ENCODE results near the gene RABEPK.
"Not testable (repeated sequence)": the region's sequence is repeated elsewhere in the genome, so short reads cannot be mapped to it uniquely, and the experiment has no call there.

The RABEPK gene

GRCh38 chr9:125255781-125256391 is 55.5 kb downstream of the RABEPK start:
- H3K9me3 Mint-ChIP-seq: no peaks in the 10 kb centered on the region

DNA sequence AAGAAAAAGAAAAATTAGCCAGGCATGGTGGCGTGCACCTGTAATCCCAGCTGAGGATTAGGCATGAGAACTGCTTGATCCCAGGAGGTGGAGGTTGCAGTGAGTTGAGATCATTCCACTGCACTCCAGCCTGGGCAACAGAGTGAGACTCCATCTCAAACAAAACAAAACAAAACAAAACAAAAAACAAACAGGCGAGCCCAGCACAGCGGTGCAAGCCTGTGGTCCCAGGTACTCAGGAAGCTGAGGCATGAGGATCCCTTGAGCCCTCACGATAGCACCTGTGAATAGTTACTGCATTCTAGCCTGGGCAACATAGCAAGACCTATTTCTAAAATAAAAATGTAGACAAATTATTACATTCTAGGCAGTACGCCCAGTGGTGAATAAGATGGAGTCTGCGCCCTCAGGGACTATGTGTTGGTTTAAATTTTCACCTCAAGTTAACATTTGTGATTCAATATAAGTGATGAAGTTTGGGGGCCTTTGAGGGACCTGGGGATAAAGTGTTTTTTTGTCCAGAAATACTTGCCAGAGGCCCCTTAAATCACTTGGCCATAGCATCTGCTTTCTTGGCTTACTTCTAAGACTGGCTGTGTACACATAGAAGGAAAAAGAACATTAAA is 57.9 kb downstream of the RABEPK start:
- H3K9me3 Mint-ChIP-seq: no peaks in the 10 kb centered on the region
- no peak for DNase-seq
- H3K4me1 Mint-ChIP-seq (ENCODE audit: low read depth): peaks cover 19% of the 10 kb centered on the region
- H3K27ac Mint-ChIP-seq: no peak overlapping the region
- no peak overlapping the region for H3K4me3 Mint-ChIP-seq
- H3K27me3 Mint-ChIP-seq: no peaks in the 10 kb centered on the region
- peaks cover 13% of the 10 kb centered on the region for H3K36me3 Mint-ChIP-seq (ENCODE audit: low read depth)

More at GRCh38 chr9:125255781-125256391, 55.5 kb downstream of the RABEPK start:
- Mint-ChIP-seq H3K4me1 (ENCODE audit: low read depth) (peaks cover 5% of the 10 kb centered on the region), H3K27ac (no peak overlapping the region), H3K4me3 (no peak overlapping the region), H3K27me3 (no peaks in the 10 kb centered on the region), H3K36me3 (ENCODE audit: low read depth) (no peaks in the 10 kb centered on the region)
- DNase-seq: no peak

DNA sequence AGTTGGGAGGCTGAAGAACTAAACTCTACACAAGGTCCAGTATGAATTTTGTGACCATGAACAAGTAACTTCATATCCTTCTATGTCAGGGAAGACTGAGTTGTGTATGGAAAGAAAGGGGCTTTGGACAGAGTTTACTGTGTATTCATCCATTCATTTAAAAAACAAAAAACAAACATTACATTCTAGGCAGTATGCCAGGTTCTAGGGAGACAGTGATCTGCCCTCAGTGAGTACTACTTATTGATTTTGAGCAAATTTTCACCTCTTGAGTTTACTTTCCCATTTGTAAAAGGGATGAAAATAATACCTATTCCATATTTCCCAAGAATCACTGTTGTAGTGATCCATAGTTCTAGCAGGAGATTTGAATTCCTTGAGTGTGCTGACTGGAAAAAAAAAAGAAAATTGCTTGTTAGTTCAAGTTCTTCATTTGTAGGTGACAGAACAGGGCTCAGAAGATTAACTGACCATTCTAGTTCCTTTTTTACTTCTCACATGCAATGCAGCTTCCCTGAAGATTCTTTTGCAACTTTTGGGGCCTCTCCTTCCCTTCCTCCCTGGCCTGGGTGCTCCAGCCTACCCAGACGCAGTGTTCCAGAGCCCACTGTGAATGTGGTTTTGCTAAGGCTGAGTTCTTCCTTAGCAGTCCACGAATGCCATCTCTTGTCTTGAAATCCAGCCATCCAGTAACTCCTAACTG is 58.6 kb downstream of the RABEPK start:
- no peaks in the 10 kb centered on the region for H3K9me3 Mint-ChIP-seq
- peaks cover 26% of the 10 kb centered on the region for H3K4me1 Mint-ChIP-seq (ENCODE audit: low read depth)
- H3K27ac Mint-ChIP-seq: no peak overlapping the region
- DNase-seq: no peak
- H3K36me3 Mint-ChIP-seq (ENCODE audit: low read depth): peaks cover 19% of the 10 kb centered on the region
- no peak overlapping the region for H3K4me3 Mint-ChIP-seq
- H3K27me3 Mint-ChIP-seq: no peaks in the 10 kb centered on the region

DNA sequence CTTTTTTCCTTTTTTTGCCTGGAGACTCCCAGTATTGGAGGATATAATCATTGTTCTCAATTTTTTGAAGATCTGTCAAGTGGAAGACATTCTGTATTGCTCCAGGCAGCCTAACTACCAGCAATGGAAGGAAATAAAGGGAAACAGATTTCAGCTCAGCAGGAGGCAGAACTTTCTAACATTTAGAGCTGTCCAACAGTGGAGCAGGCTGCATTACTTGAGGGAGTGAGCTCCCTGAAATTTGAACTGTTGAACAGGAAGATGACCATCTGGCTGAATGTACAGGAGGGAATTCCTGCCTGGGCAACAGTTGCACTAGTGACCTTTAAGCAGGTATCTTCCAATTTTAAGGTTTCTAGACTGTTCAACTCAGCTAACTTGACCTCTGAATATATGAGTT is 60.2 kb downstream of the RABEPK start:
- Mint-ChIP-seq H3K27me3 (no peaks in the 10 kb centered on the region), H3K4me1 (ENCODE audit: low read depth) (peaks cover 40% of the 10 kb centered on the region), H3K4me3 (peak overlapping the region; percentile 98), H3K9me3 (no peaks in the 10 kb centered on the region), H3K27ac (peak overlapping the region; percentile 96), H3K36me3 (ENCODE audit: low read depth) (peaks cover 31% of the 10 kb centered on the region)
- DNase-seq: no peak

- H3K4me3 Mint-ChIP-seq: peak within 1 kb of the TSS; percentile 98
- no peaks in the 10 kb centered on the region for H3K9me3 Mint-ChIP-seq
- H3K27me3 Mint-ChIP-seq: no peaks in the 10 kb centered on the region
- H3K4me1 Mint-ChIP-seq (ENCODE audit: low read depth): peaks cover 42% of the 10 kb centered on the region
- peak; percentile 94 for DNase-seq
- H3K27ac Mint-ChIP-seq: peak within 1 kb of the TSS; percentile 96
- peaks cover 38% of the 10 kb centered on the region for H3K36me3 Mint-ChIP-seq (ENCODE audit: low read depth)
Measured at GRCh38 chr9:125261501-125262293, 61.4 kb downstream of the RABEPK start, which contains the start of gene GAPVD1. Gene GAPVD1 (plus strand): TSS chr9:125261826. CDS start chr9:125298922, 37,096 bp downstream.

GRCh38 chr9:125262294-125262991 is 62.1 kb downstream of the RABEPK start:
- Mint-ChIP-seq H3K4me3 (peak overlapping the region; percentile 98), H3K9me3 (no peaks in the 10 kb centered on the region), H3K4me1 (ENCODE audit: low read depth) (peaks cover 45% of the 10 kb centered on the region), H3K27me3 (no peaks in the 10 kb centered on the region), H3K27ac (peak overlapping the region; percentile 95), H3K36me3 (ENCODE audit: low read depth) (peaks cover 44% of the 10 kb centered on the region)
- no peak for DNase-seq

- peak overlapping the region; percentile 71 for H3K27ac Mint-ChIP-seq
- H3K9me3 Mint-ChIP-seq, H3K27me3 Mint-ChIP-seq, DNase-seq: not testable (repeated sequence)
- peaks cover 55% of the 10 kb centered on the region for H3K36me3 Mint-ChIP-seq (ENCODE audit: low read depth)
- peak overlapping the region; percentile 98 for H3K4me3 Mint-ChIP-seq
- H3K4me1 Mint-ChIP-seq (ENCODE audit: low read depth): peaks cover 55% of the 10 kb centered on the region
Measured at GRCh38 chr9:125264068-125264467, 63.7 kb downstream of the RABEPK start.

GRCh38 chr9:125268394-125269013 is 68.2 kb downstream of the RABEPK start:
- Mint-ChIP-seq H3K9me3 (no peaks in the 10 kb centered on the region), H3K27ac (peak overlapping the region; percentile 68), H3K27me3 (no peaks in the 10 kb centered on the region), H3K4me1 (ENCODE audit: low read depth) (peaks cover 52% of the 10 kb centered on the region), H3K36me3 (ENCODE audit: low read depth) (peaks cover 74% of the 10 kb centered on the region), H3K4me3 (no peak overlapping the region)
- no peak for DNase-seq

DNA sequence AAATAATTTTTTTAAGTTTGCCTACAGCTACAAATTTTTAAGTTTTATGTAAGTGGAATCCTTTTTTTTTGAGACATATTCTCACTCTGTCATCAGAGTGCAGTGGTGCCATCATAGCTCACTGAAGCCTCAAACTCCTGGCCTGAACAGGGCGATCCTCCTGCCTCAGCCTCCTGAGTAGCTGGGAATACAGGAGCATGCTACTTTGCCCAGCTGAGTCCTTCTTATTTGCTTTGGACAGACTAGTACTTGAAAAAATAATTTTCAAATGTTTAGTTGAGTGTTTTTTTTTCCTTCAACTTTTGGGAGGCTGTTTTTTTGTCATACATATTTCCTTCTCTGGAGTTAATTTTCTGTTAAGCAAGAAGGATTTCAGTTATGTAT is 68.7 kb downstream of the RABEPK start:
- DNase-seq: no peak
- H3K27me3 Mint-ChIP-seq: no peaks in the 10 kb centered on the region
- H3K36me3 Mint-ChIP-seq (ENCODE audit: low read depth): peaks cover 71% of the 10 kb centered on the region
- no peak overlapping the region for H3K4me3 Mint-ChIP-seq
- H3K27ac Mint-ChIP-seq: no peak overlapping the region
- H3K9me3 Mint-ChIP-seq: no peaks in the 10 kb centered on the region
- H3K4me1 Mint-ChIP-seq (ENCODE audit: low read depth): peaks cover 49% of the 10 kb centered on the region

GRCh38 chr9:125271081-125271480 is 70.7 kb downstream of the RABEPK start:
- Mint-ChIP-seq H3K36me3 (ENCODE audit: low read depth) (peaks cover 62% of the 10 kb centered on the region), H3K27ac (no peak overlapping the region), H3K27me3 (no peaks in the 10 kb centered on the region), H3K4me3 (no peak overlapping the region), H3K9me3 (no peaks in the 10 kb centered on the region), H3K4me1 (ENCODE audit: low read depth) (peaks cover 39% of the 10 kb centered on the region)
- DNase-seq: no peak

DNA sequence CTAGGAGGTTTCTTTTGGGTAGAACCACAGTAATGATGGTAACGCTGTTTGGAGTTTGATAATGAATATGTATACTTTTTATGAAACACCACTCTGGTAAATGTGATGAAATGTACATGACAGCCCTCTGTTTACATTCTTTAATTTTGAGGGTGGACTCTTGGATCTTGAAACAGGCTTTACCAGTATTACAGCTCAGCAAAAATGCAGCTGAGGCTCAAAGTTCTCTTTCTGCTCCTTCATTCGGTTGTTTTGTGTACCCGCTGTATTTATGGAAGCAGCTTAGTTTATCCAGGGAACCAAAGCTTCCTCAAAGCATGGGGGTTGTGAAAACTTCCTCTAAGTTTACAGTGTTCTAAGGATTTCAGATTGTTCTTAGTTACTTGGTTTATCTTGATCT is 72.4 kb downstream of the RABEPK start:
- Mint-ChIP-seq H3K36me3 (ENCODE audit: low read depth) (peaks cover 56% of the 10 kb centered on the region), H3K4me1 (ENCODE audit: low read depth) (peaks cover 43% of the 10 kb centered on the region), H3K4me3 (no peak overlapping the region), H3K27me3 (no peaks in the 10 kb centered on the region), H3K9me3 (no peaks in the 10 kb centered on the region), H3K27ac (no peak overlapping the region)
- no peak for DNase-seq

GRCh38 chr9:125276771-125277170 is 76.4 kb downstream of the RABEPK start:
- DNase-seq: no peak
- peaks cover 28% of the 10 kb centered on the region for H3K4me1 Mint-ChIP-seq (ENCODE audit: low read depth)
- H3K27ac Mint-ChIP-seq: no peak overlapping the region
- H3K9me3 Mint-ChIP-seq: no peaks in the 10 kb centered on the region
- H3K36me3 Mint-ChIP-seq (ENCODE audit: low read depth): peaks cover 36% of the 10 kb centered on the region
- no peaks in the 10 kb centered on the region for H3K27me3 Mint-ChIP-seq
- H3K4me3 Mint-ChIP-seq: no peak overlapping the region

DNA sequence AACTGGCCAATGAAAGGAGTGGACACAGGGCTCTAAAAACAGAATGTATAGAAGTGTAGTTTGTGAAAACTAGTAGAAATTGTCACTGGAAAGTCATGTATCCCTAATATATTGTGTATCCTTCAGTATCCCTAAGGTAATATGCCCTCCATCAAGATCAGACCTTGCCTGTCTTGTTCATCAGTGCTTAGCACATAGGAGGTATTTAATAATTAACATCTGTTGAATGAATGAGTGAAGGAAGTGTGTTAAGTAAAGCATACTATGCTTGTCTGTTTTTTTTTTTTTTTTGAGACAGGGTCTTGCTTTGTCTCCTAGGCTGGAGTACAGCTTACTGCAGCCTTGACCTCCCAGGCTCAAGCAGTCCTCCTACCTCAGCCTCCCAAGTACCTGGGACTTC is 77.1 kb downstream of the RABEPK start:
- peaks cover 32% of the 10 kb centered on the region for H3K36me3 Mint-ChIP-seq (ENCODE audit: low read depth)
- H3K27ac Mint-ChIP-seq: no peak overlapping the region

DNA sequence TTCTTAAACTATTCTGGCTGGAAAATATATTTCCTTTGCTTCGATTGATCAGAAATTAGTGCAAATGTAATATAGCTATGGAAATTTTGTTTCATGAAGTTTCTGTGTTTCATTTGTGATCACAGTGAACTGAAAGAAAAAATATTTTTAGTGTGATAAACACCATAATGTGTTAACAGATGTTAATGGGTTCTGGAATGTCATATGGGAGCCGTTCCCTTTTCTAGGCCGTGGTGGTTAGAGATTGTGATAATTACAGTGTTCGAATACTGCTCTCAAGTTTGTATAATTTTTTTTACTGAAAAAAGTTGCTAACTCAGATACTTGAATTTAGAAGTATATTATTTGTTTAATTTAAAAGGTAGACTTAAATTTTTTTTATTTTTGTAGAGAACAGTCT is 80.6 kb downstream of the RABEPK start:
- Mint-ChIP-seq H3K27ac (no peak overlapping the region), H3K36me3 (ENCODE audit: low read depth) (peaks cover 26% of the 10 kb centered on the region), H3K4me3 (no peak overlapping the region), H3K27me3 (no peaks in the 10 kb centered on the region), H3K9me3 (no peaks in the 10 kb centered on the region), H3K4me1 (ENCODE audit: low read depth) (peaks cover 22% of the 10 kb centered on the region)
- DNase-seq: no peak

More for the DNA sequence above, 77.1 kb downstream of the RABEPK start:
- H3K27me3 Mint-ChIP-seq: no peaks in the 10 kb centered on the region
- H3K4me3 Mint-ChIP-seq: no peak overlapping the region
- no peaks in the 10 kb centered on the region for H3K9me3 Mint-ChIP-seq
- H3K4me1 Mint-ChIP-seq (ENCODE audit: low read depth): peaks cover 27% of the 10 kb centered on the region
- no peak for DNase-seq
